Fibroblast of lung (primary cell): Measurements from ENCODE around the gene DOC2B.

Experiments used
- CTCF ChIP-seq, 2 donors: IDR thresholded peaks in 1 of 2; conservative IDR thresholded peaks in 1 of 2; 1 replicate in 1 of 2; 2 replicates in 1 of 2; pipeline ENCODE4 v1.5.1; 2011 to 2012; ENCODE audit warnings: low read length in 2 of 2, control low read depth in 1 of 2, inconsistent platforms in 1 of 2, low read depth in 1 of 2, mild to moderate bottlenecking in 1 of 2
- EZH2 ChIP-seq: IDR thresholded peaks from 2 replicates; pipeline ENCODE4 v1.5.1; 2012; ENCODE audit warnings: low read length, control low read depth, mild to moderate bottlenecking; ENCODE audit errors: missing control alignments

GRCh38 chr17:214881-215331 lies 33.5 kb upstream of the DOC2B start:
- TF ChIP-seq CTCF (conservative IDR thresholded peaks at IDR 0.05 in 1 of 2, IDR thresholded peaks at IDR 0.05 in 1 of 2; ENCODE audit: low read depth in 1 of 2, low read length in 2 of 2) (no peak), EZH2 (no peak)
